ENCODE data around the gene TUBGCP5. TPM values are rescaled to one million over a fixed set of nuclear protein-coding genes. Genes with fewer than 3 reads are reported as not detected.

The TUBGCP5 gene
- total and polyA plus RNA-seq, 10 of the 15 experiments (the other 5 are each of a cell fraction or from before 2014, with no cell fraction given) = 6.4 to 29.2 (median 20.2) TPM

DNA sequence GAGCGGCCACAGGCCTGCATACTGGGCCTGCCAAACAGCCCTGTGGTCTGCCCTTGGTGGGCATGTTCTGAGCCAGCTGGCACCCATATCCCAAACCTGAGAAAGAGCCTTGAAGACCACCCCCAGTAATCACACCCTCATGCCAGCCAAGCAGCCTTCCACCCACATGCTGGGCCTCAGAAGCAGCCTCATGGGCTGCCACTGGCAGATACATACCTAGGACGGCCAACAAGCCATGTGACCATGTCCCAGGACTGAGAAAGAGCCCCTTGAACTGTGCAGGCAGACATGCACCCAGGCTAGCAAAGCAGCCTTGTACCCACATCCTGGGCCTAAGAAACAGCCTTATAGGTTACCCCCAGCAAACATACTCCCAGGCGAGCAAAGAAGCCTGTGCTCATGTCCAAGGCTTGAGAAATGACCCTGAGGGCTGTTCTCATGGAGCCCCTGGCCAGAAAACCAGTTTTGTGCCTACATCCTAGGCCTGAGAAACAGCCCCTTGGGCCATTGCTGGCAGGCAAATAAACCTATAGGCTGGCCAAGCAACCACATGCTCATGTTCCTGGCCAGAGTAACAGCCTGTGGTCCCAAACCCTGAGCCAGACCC lies 24.9 kb downstream of the TUBGCP5 start (continued):
- TF ChIP-seq, protein P1, sequence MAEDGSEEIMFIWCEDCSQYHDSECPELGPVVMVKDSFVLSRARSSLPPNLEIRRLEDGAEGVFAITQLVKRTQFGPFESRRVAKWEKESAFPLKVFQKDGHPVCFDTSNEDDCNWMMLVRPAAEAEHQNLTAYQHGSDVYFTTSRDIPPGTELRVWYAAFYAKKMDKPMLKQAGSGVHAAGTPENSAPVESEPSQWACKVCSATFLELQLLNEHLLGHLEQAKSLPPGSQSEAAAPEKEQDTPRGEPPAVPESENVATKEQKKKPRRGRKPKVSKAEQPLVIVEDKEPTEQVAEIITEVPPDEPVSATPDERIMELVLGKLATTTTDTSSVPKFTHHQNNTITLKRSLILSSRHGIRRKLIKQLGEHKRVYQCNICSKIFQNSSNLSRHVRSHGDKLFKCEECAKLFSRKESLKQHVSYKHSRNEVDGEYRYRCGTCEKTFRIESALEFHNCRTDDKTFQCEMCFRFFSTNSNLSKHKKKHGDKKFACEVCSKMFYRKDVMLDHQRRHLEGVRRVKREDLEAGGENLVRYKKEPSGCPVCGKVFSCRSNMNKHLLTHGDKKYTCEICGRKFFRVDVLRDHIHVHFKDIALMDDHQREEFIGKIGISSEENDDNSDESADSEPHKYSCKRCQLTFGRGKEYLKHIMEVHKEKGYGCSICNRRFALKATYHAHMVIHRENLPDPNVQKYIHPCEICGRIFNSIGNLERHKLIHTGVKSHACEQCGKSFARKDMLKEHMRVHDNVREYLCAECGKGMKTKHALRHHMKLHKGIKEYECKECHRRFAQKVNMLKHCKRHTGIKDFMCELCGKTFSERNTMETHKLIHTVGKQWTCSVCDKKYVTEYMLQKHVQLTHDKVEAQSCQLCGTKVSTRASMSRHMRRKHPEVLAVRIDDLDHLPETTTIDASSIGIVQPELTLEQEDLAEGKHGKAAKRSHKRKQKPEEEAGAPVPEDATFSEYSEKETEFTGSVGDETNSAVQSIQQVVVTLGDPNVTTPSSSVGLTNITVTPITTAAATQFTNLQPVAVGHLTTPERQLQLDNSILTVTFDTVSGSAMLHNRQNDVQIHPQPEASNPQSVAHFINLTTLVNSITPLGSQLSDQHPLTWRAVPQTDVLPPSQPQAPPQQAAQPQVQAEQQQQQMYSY (CRISPR knock-in tag; IDR thresholded peaks at IDR 0.05) = no peak
- TF ChIP-seq YBX1 (IDR thresholded peaks at IDR 0.05) = no peak
- no peak for TF ChIP-seq FOXK2 (IDR thresholded peaks at IDR 0.05)
- TF ChIP-seq ASH2L (IDR thresholded peaks at IDR 0.05; ENCODE audit: borderline replicate concordance, low read depth) = no peak
- no peak for TF ChIP-seq HCFC1 (IDR thresholded peaks at IDR 0.05; ENCODE audit: low read length)
- no peak for TF ChIP-seq BHLHE40 (IDR thresholded peaks at IDR 0.05; ENCODE audit: borderline replicate concordance in 1 of 2, low read depth in 2 of 2, low read length in 1 of 2)
- no peak for TF ChIP-seq BCL11A (IDR thresholded peaks at IDR 0.05; ENCODE audit: low read depth, low read length)
- no peak for TF ChIP-seq TCF3 (IDR thresholded peaks at IDR 0.05; ENCODE audit: borderline replicate concordance, insufficient read depth, low read depth, low read length)
- TF ChIP-seq WRNIP1 (IDR thresholded peaks at IDR 0.05; ENCODE audit: borderline replicate concordance, low read depth, low read length) = no peak

DNA sequence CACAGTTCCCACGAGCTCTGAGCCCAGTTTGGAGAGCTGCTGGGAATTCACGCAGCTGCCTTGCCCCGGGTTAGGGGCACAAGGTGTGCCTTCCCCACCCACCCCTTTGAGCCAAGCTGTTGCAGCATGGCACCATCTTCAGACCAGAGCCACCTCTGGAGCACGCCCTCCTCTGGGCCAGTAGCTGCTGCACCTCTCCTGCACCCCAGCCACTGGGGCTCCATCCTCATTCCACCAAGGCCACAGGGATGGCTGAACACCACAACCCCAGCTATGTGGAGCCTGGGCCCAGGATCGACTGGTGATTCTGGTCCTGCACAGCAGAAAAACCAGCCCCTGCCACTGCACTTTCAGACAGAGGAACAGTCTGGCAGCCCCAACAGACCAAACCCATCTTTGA lies 25.7 kb downstream of the TUBGCP5 start:
- no peaks in the 10 kb centered on the region for H3K79me2 ChIP-seq (ENCODE audit: control insufficient read depth, insufficient read depth, low read length)
- H2AFZ ChIP-seq (ENCODE audit: control insufficient read depth, low read depth, low read length) = no peak overlapping the region
- ATAC-seq = no peak
- in situ Hi-C loops (cut with MboI) (no loop called here), intact Hi-C loops (cut with micrococcal nuclease; ENCODE audit: unreplicated experiment) (no loop called here)
- 99% methylated on average over 5 of the region's 5 CpGs for WGBS (ENCODE audit: insufficient coverage, insufficient replicate concordance, low lambda C conversion rate, missing lambda C conversion rate)
- no peaks in the 10 kb centered on the region for H4K20me1 ChIP-seq (ENCODE audit: control insufficient read depth, insufficient read depth)
- ChIA-PET SMC1A (ENCODE audit: uncharacterized antibody, unreplicated experiment) (no interaction called here), POLR2A (no interaction called here), CTCF (no interaction called here), RAD21 (ENCODE audit: unreplicated experiment) (interaction anchor here (0.5 kb wide), 1 partner anchor 14 kb away, joined by 3 read pairs; no protein-coding TSS in a partner anchor)
- H3K27me3 ChIP-seq (replicated peaks in 1 of 2; ENCODE audit: control insufficient read depth in 2 of 2, insufficient read depth in 2 of 2, low read length in 1 of 2) = no peaks in the 10 kb centered on the region
- BruUV-seq (replicated peaks) = no TSS peak
- no peak overlapping the region for H3K4me2 ChIP-seq (ENCODE audit: control insufficient read depth, insufficient read depth)
- peaks cover 9 to 26% of the 10 kb centered on the region in 2 experiments for H3K36me3 ChIP-seq (ENCODE audit: control insufficient read depth in 2 of 2, insufficient read depth in 2 of 2, low read length in 1 of 2)
- no peak overlapping the region for H3K4me3 ChIP-seq
- TF ChIP-seq GABPA (IDR thresholded peaks at IDR 0.05; ENCODE audit: low read depth) (no peak), SMAD5 (IDR thresholded peaks at IDR 0.05; ENCODE audit: low read depth) (no peak), PAX8 (IDR thresholded peaks at IDR 0.05) (no peak), CREB1 (IDR thresholded peaks at IDR 0.05; ENCODE audit: low read depth) (no peak), FOXK2 (IDR thresholded peaks at IDR 0.05) (no peak), DPF2 (IDR thresholded peaks at IDR 0.05) (no peak)
- TF ChIP-seq, protein P2, sequence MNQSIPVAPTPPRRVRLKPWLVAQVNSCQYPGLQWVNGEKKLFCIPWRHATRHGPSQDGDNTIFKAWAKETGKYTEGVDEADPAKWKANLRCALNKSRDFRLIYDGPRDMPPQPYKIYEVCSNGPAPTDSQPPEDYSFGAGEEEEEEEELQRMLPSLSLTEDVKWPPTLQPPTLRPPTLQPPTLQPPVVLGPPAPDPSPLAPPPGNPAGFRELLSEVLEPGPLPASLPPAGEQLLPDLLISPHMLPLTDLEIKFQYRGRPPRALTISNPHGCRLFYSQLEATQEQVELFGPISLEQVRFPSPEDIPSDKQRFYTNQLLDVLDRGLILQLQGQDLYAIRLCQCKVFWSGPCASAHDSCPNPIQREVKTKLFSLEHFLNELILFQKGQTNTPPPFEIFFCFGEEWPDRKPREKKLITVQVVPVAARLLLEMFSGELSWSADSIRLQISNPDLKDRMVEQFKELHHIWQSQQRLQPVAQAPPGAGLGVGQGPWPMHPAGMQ (IDR thresholded peaks at IDR 0.05; ENCODE audit: borderline replicate concordance) = no peak
- TF ChIP-seq, protein P3, sequence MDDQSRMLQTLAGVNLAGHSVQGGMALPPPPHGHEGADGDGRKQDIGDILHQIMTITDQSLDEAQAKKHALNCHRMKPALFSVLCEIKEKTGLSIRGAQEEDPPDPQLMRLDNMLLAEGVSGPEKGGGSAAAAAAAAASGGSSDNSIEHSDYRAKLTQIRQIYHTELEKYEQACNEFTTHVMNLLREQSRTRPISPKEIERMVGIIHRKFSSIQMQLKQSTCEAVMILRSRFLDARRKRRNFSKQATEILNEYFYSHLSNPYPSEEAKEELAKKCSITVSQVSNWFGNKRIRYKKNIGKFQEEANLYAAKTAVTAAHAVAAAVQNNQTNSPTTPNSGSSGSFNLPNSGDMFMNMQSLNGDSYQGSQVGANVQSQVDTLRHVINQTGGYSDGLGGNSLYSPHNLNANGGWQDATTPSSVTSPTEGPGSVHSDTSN (IDR thresholded peaks at IDR 0.05; ENCODE audit: insufficient replicate concordance, low read depth, low read length) = no peak
- H3K9me3 ChIP-seq (replicated peaks; ENCODE audit: control insufficient read depth, insufficient read depth, low read length) = no peaks in the 10 kb centered on the region
- H3K27ac ChIP-seq (ENCODE audit: control insufficient read depth, insufficient read depth) = no peak overlapping the region
- no peak for DNase-seq (ENCODE audit: low read depth, low spot score)
- H3K4me1 ChIP-seq (ENCODE audit: control insufficient read depth, insufficient read depth, low read length) = no peaks in the 10 kb centered on the region
- no peak for FAIRE-seq
- H3K9ac ChIP-seq (ENCODE audit: control insufficient read depth, insufficient read depth, low read length) = no peak overlapping the region
